H1 (cell line): ENCODE results near the gene ZDHHC5. TPM values are rescaled to one million over a fixed set of nuclear protein-coding genes. Genes with fewer than 3 reads are reported as not detected.

ENCODE experiments used
- CTCF ChIA-PET: fragments of 300-600 bp; sonication (Branson Sonifier 250); formaldehyde crosslinking; loops from one replicate; lab custom pipeline; 2021; ENCODE audit not compliant: partially characterized antibody; lab: Charles Lee
- POLR2A ChIA-PET: fragments of 300-600 bp; sonication (Branson Sonifier 250); formaldehyde crosslinking; loops from one replicate; lab custom pipeline; 2021; ENCODE audit warnings: inconsistent platforms; ENCODE audit not compliant: partially characterized antibody; lab: Charles Lee
- DNase-seq, 2 experiments: peaks; one replicate each; pipeline versions ENCODE4 v3.0.0 to v3.0.0-alpha.2; 2010 to 2022; ENCODE audit warnings: low spot score in 2 of 2, low read depth in 1 of 2, mixed read lengths in 1 of 2
- FAIRE-seq: peaks from 2 replicates; lab custom pipeline; 2011; peaks lifted over from hg19 to GRCh38; lab: Jason Lieb, UNC
- H2AFZ ChIP-seq: 2 replicates; pipeline ENCODE4 v1.8.1; 2012; ENCODE audit warnings: low read length, inconsistent platforms
- H2AK5ac ChIP-seq: 2 replicates; pipeline ENCODE4 v1.6.1; 2013; ENCODE audit warnings: low read depth, low read length
- H2BK120ac ChIP-seq: replicated peaks from 2 replicates; pipeline ENCODE3; 2013; ENCODE audit warnings: low read depth, low read length, inconsistent platforms
- H2BK12ac ChIP-seq: 2 replicates; pipeline ENCODE4 v1.6.1; 2013; ENCODE audit warnings: low read depth, low read length
- H2BK15ac ChIP-seq: 2 replicates; pipeline ENCODE4 v1.6.1; 2013; ENCODE audit warnings: low read length
- H2BK20ac ChIP-seq: 2 replicates; pipeline ENCODE4 v1.6.1; 2013; ENCODE audit warnings: low read length
- H2BK5ac ChIP-seq: 2 replicates; pipeline ENCODE4 v1.6.1; 2013; ENCODE audit warnings: low read depth, low read length
- H3K14ac ChIP-seq: 2 replicates; pipeline ENCODE4 v1.6.1; 2013; ENCODE audit warnings: inconsistent platforms; ENCODE audit not compliant: insufficient read length
- H3K18ac ChIP-seq: 2 replicates; pipeline ENCODE4 v1.6.1; 2013; ENCODE audit warnings: low read length; ENCODE audit errors: extremely low read depth
- H3K23ac ChIP-seq: 2 replicates; pipeline ENCODE4 v1.6.1; 2013; ENCODE audit warnings: inconsistent platforms; ENCODE audit not compliant: insufficient read length
- H3K23me2 ChIP-seq: 2 replicates; pipeline ENCODE4 v1.6.1; 2013; ENCODE audit warnings: low read depth, low read length
- H3K27ac ChIP-seq: 2 replicates; pipeline ENCODE4 v1.6.1; 2011; ENCODE audit warnings: low read depth, low read length, inconsistent platforms
- H3K27me3 ChIP-seq, 4 experiments: replicated peaks in 1 of 4; 1 replicate in 1 of 4; 2 replicates in 3 of 4; pipeline versions ENCODE4 v1.6.1 to v1.8.1; 2011 to 2013; ENCODE audit warnings: low read length in 3 of 4, mild to moderate bottlenecking in 3 of 4, inconsistent platforms in 2 of 4, mixed read lengths in 2 of 4, moderate library complexity in 1 of 4; ENCODE audit not compliant: control insufficient read depth in 3 of 4, insufficient read depth in 3 of 4; ENCODE audit errors: extremely low read depth in 1 of 4
- H3K36me3 ChIP-seq, 4 experiments: 2 replicates each; pipeline versions ENCODE4 v1.6.1 to v1.8.1; 2011 to 2013; ENCODE audit warnings: mild to moderate bottlenecking in 4 of 4, low read length in 3 of 4, moderate library complexity in 2 of 4, control low read depth in 1 of 4, inconsistent platforms in 1 of 4; ENCODE audit not compliant: insufficient read depth in 4 of 4, control insufficient read depth in 2 of 4
- H3K4ac ChIP-seq: replicated peaks from 2 replicates; pipeline ENCODE3; 2013; ENCODE audit warnings: low read length, low read depth, mixed read lengths, inconsistent platforms; ENCODE audit not compliant: insufficient read length
- H3K4me1 ChIP-seq, 4 experiments: replicated peaks in 1 of 4; 1 replicate in 1 of 4; 2 replicates in 3 of 4; pipeline versions ENCODE4 v1.6.1 to v1.8.1; 2011 to 2013; ENCODE audit warnings: low read length in 3 of 4, inconsistent platforms in 2 of 4, mixed read lengths in 1 of 4; ENCODE audit not compliant: insufficient read depth in 4 of 4, control insufficient read depth in 3 of 4
- H3K4me2 ChIP-seq, 2 experiments: 2 replicates each; pipeline versions ENCODE4 v1.6.1 to v1.8.1; 2011 to 2013; ENCODE audit warnings: low read depth in 2 of 2, low read length in 2 of 2, control low read depth in 1 of 2, inconsistent platforms in 1 of 2, mild to moderate bottlenecking in 1 of 2; ENCODE audit not compliant: insufficient read depth in 1 of 2
- H3K4me3 ChIP-seq, 4 experiments: fragments of 200-600, 300-600 bp in 1 of 4; sonication (generic), shearing (Covaris generic), sonication (Bioruptor Twin) in 1 of 4; 2 replicates each; pipeline versions ENCODE4 v1.5.1 to v1.8.1; 2011 to 2016; ENCODE audit warnings: low read length in 4 of 4, low read depth in 3 of 4, control low read depth in 2 of 4, inconsistent platforms in 2 of 4, mild to moderate bottlenecking in 2 of 4, mixed read lengths in 1 of 4, moderate library complexity in 1 of 4; ENCODE audit not compliant: insufficient read depth in 2 of 4; ENCODE audit errors: extremely low read depth in 1 of 4
- H3K56ac ChIP-seq: replicated peaks from 2 replicates; pipeline ENCODE3; 2013; ENCODE audit warnings: low read depth, mild to moderate bottlenecking, mixed read lengths, low read length, inconsistent platforms; ENCODE audit not compliant: insufficient read length
- H3K79me1 ChIP-seq: 2 replicates; pipeline ENCODE4 v1.6.1; 2013; ENCODE audit warnings: low read depth, low read length, control low read depth
- H3K79me2 ChIP-seq, 2 experiments: 2 replicates each; pipeline versions ENCODE4 v1.6.1 to v1.8.1; 2012 to 2013; ENCODE audit warnings: low read length in 2 of 2, mild to moderate bottlenecking in 2 of 2, inconsistent platforms in 1 of 2; ENCODE audit not compliant: insufficient read depth in 2 of 2, control insufficient read depth in 1 of 2
- H3K9ac ChIP-seq, 4 experiments: replicated peaks in 1 of 4; 1 replicate in 1 of 4; 2 replicates in 3 of 4; pipeline versions ENCODE4 v1.6.1 to v1.8.1; 2011 to 2013; ENCODE audit warnings: low read depth in 3 of 4, low read length in 3 of 4, control low read depth in 2 of 4, mild to moderate bottlenecking in 2 of 4, moderate library complexity in 2 of 4, inconsistent platforms in 1 of 4; ENCODE audit errors: extremely low read depth in 1 of 4
- H3K9me3 ChIP-seq, 2 experiments: 2 replicates each; pipeline versions ENCODE4 v1.6.1 to v1.8.1; 2012 to 2013; ENCODE audit warnings: mild to moderate bottlenecking in 2 of 2, moderate library complexity in 2 of 2, control low read depth in 1 of 2, inconsistent platforms in 1 of 2, low read depth in 1 of 2, low read length in 1 of 2, mixed read lengths in 1 of 2; ENCODE audit not compliant: insufficient read depth in 2 of 2
- H4K20me1 ChIP-seq, 2 experiments: replicated peaks in 1 of 2; 2 replicates each; pipeline versions ENCODE3 to v1.8.1; 2011 to 2013; ENCODE audit warnings: inconsistent platforms in 2 of 2, low read length in 2 of 2, mild to moderate bottlenecking in 1 of 2; ENCODE audit not compliant: insufficient read depth in 2 of 2, control insufficient read depth in 1 of 2
- H4K5ac ChIP-seq: 2 replicates; pipeline ENCODE4 v1.6.1; 2013; ENCODE audit warnings: low read length, low read depth, mixed read lengths, inconsistent platforms; ENCODE audit not compliant: insufficient read length
- H4K8ac ChIP-seq: 2 replicates; pipeline ENCODE4 v1.8.0; 2013; ENCODE audit warnings: mild to moderate bottlenecking, moderate library complexity, low read length, inconsistent platforms; ENCODE audit not compliant: insufficient read depth; ENCODE audit errors: extremely low read depth
- H4K91ac ChIP-seq: replicated peaks from 2 replicates; pipeline ENCODE3; 2013; ENCODE audit warnings: low read length, mixed read lengths, inconsistent platforms; ENCODE audit not compliant: insufficient read length
- CTBP2 ChIP-seq: IDR thresholded peaks from 2 replicates; pipeline ENCODE4 v1.7.0; 2011; ENCODE audit warnings: borderline replicate concordance, mild to moderate bottlenecking, moderate library complexity, mixed read lengths, low read length; ENCODE audit not compliant: insufficient read depth, insufficient read length
- EGR1 ChIP-seq: IDR thresholded peaks from 2 replicates; pipeline ENCODE4 v1.6.1; 2011; ENCODE audit warnings: low read depth, low read length, borderline replicate concordance
- WGBS, 2 experiments: shearing (Covaris generic) in 1 of 2; methylation state at CpG; one replicate each; pipeline versions ENCODE4 v1.1.6 to v1.1.7; 2013 to 2015; ENCODE audit warnings: low lambda C conversion rate in 2 of 2, mixed read lengths in 2 of 2, inconsistent platforms in 1 of 2, low coverage in 1 of 2, missing lambda C conversion rate in 1 of 2; ENCODE audit not compliant: insufficient replicate concordance in 2 of 2, insufficient coverage in 1 of 2, insufficient read length in 1 of 2; ENCODE audit errors: extremely low coverage in 1 of 2, missing lambda C conversion rate in 1 of 2; 5-methylcytosine and 5-hydroxymethylcytosine counted together
- polyA plus RNA-seq, 7 experiments: library from polyadenylated mRNA; depleted of rRNA in 3 of 7; stranded (reverse) in 5 of 7; unstranded in 2 of 7; fragments of >200 nt in 5 of 7; fragments of 200-250 nt in 2 of 7; gene quantifications; 1 replicate in 5 of 7; 2 replicates in 1 of 7; 4 replicates in 1 of 7; pipeline versions ENCODE4 v1.2.1 to v1.2.3, GENCODE V29; 2011 to 2013; ENCODE audit warnings: missing spikeins in 2 of 7, mixed read lengths in 2 of 7
- total RNA-seq: library from RNA; stranded (reverse); fragmentation: NEBNext Ultra II Directional; extraction: Animal tissue kit (Norgen Biotek cat#: 25700); gene quantifications from 2 replicates; pipeline ENCODE4 v1.2.1, GENCODE V29; 2021

Gene ZDHHC5
- total and polyA plus RNA-seq, 2 of the 8 experiments (the other 6 are each of a cell fraction or from before 2014, with no cell fraction given) = 40.0 to 56.3 TPM

- FAIRE-seq = no peak
- POLR2A ChIA-PET = interaction anchor here (1.4 to 51.1 kb wide), 3 partner anchors 13 to 44 kb away, joined by 5 to 1546 read pairs (median 8); partner anchors contain the start of genes CLP1 and YPEL4
- 94% methylated on average over 2 of the region's 2 CpGs; no CpG with 5 or more reads in 1 of the 2 experiments for WGBS, 2 experiments
These were observed 49.5 kb upstream of the ZDHHC5 start for GRCh38 chr11:57618438-57618837.

More at GRCh38 chr11:57618438-57618837, 49.5 kb upstream of the ZDHHC5 start:
- no peaks in the 10 kb centered on the region for H3K4me1 ChIP-seq
- H4K20me1 ChIP-seq = no peaks in the 10 kb centered on the region
- no peak overlapping the region for H2BK15ac ChIP-seq
- H3K27ac ChIP-seq = no peak overlapping the region
- H3K9ac ChIP-seq = no peak overlapping the region
- H3K79me2 ChIP-seq = no peaks in the 10 kb centered on the region
- H3K23ac ChIP-seq = no peak overlapping the region
- no peak overlapping the region for H4K91ac ChIP-seq
- H2BK5ac ChIP-seq = no peak overlapping the region
- H3K14ac ChIP-seq = no peak overlapping the region
- no peak overlapping the region for H2BK120ac ChIP-seq
- H3K27me3 ChIP-seq = no peaks in the 10 kb centered on the region
- no peak overlapping the region for H2AK5ac ChIP-seq
- H2BK20ac ChIP-seq = no peak overlapping the region
- H3K9me3 ChIP-seq = peaks cover 5 to 10% of the 10 kb centered on the region in 2 experiments; a peak in 3 of 4 replicates
- H4K8ac ChIP-seq = no peak overlapping the region
- no peaks in the 10 kb centered on the region; the same call in 1 of the 2 replicates for H3K23me2 ChIP-seq
- H3K36me3 ChIP-seq = peaks cover 0 to 18% (median 4%) of the 10 kb centered on the region in 4 experiments; a peak in 3 of 8 replicates
- H2AFZ ChIP-seq = no peak overlapping the region
- H3K4me2 ChIP-seq = no peak overlapping the region
- H4K5ac ChIP-seq = no peak overlapping the region
- no peak for DNase-seq
- no peak overlapping the region for H3K4ac ChIP-seq
- no peaks in the 10 kb centered on the region for H3K79me1 ChIP-seq
- no peak overlapping the region for H2BK12ac ChIP-seq
- H3K4me3 ChIP-seq = no peak overlapping the region
- CTCF ChIA-PET = interaction anchor here (1.1 to 12.6 kb wide), 11 partner anchors 9 to 127 kb away, joined by 3 to 129 read pairs (median 5); partner anchors contain the start of gene SERPING1
- TF ChIP-seq CTBP2 (no peak), EGR1 (no peak)
- TF ChIP-seq, all 59 proteins: peak for 0
- Histone ChIP-seq H3K56ac (no peak overlapping the region), H3K18ac (no peak overlapping the region)
